Lower lobe of right lung (tissue), 2 donors: ENCODE data around the gene MEIS1. TPM values are rescaled to one million over a fixed set of nuclear protein-coding genes. Genes with fewer than 3 reads are reported as not detected.

Experiments used
- ATAC-seq, 2 donors: fragments of 200-7000 bp; cut with Tn5 transposase; one replicate each; pipeline ENCODE4 v1.9.1; 2020 to 2022; ENCODE audit warnings: mild to moderate bottlenecking in 2 of 2, moderate library complexity in 2 of 2
- DNase-seq: peaks from one replicate; pipeline ENCODE4 v3.0.0-alpha.2; 2020
- H3K27ac ChIP-seq: fragments of 200-600 bp; one replicate; pipeline ENCODE4 v1.8.0; 2022
- H3K27me3 ChIP-seq: fragments of 200-600 bp; one replicate; pipeline ENCODE4 v1.8.0; 2022; ENCODE audit warnings: low read depth
- H3K36me3 ChIP-seq: fragments of 200-600 bp; one replicate; pipeline ENCODE4 v1.8.0; 2022; ENCODE audit warnings: mild to moderate bottlenecking
- H3K4me1 ChIP-seq: fragments of 200-600 bp; one replicate; pipeline ENCODE4 v1.8.0; 2022
- H3K4me3 ChIP-seq: fragments of 200-600 bp; one replicate; pipeline ENCODE4 v1.8.0; 2022; ENCODE audit warnings: mild to moderate bottlenecking
- H3K9me3 ChIP-seq: fragments of 200-600 bp; one replicate; pipeline ENCODE4 v1.8.0; 2022
- intact Hi-C: fragments of 100-400 bp; cut with DNase I; formaldehyde crosslinking; loops from one replicate; pipeline ENCODE4 v1.11.0; 2022
- total RNA-seq: library from RNA; stranded (reverse); fragmentation: NEBNext Ultra II Directional; extraction: Animal tissue kit (Norgen Biotek cat#: 25700); gene quantifications from one replicate; pipeline ENCODE4 v1.2.1, GENCODE V29; 2021
- TF ChIP-seq, protein P1 (sequence below): fragments of 200-600 bp; IDR thresholded peaks from one replicate; pipeline ENCODE4 v1.8.0; 2022; ENCODE audit warnings: antibody characterized with exemption, mild to moderate bottlenecking
- donor health status: DM: no; HTN: yes; CAD: no; lungs with severe emphysema.

Gene MEIS1
- total RNA-seq, 1 donor from 2014 or later, result 54.7 TPM

DNA sequence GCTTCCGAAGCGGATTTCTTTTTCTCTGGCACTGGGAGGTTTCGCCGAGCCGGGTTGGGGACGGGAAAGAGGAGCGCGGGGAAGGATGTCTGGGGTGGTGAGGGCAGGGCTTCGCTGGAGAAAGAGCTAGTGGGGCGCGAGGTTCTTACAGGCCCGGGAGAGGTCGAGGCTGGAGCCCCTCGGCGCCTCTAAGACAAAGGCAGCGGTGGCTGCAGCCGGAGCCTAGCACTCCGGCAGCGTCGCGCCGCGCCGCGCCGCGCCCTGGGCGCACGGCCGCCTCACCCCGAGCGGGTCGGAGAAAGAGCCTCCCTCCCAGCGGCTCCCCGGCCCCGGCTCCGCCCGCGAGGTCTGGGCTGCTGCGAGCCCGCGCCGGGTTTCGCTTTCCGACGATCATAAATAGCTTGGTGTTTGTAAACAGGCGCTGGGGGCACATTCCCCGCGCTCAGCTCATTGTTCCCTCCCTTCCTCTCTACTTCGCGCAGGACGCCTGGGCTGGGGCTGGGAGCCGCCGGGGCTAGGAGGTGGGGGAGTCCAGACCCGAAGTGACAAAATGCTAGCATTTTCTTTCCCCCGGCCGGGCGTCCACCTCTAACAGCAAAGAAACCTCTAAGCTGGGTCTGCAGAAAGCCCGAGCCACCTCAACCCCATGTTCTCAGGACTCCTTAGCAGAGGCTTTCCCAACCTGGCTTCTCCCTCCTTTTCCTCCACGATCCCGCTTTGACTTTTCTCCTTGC lies 813 bp upstream of the MEIS1 start:
- TF ChIP-seq, protein P1, sequence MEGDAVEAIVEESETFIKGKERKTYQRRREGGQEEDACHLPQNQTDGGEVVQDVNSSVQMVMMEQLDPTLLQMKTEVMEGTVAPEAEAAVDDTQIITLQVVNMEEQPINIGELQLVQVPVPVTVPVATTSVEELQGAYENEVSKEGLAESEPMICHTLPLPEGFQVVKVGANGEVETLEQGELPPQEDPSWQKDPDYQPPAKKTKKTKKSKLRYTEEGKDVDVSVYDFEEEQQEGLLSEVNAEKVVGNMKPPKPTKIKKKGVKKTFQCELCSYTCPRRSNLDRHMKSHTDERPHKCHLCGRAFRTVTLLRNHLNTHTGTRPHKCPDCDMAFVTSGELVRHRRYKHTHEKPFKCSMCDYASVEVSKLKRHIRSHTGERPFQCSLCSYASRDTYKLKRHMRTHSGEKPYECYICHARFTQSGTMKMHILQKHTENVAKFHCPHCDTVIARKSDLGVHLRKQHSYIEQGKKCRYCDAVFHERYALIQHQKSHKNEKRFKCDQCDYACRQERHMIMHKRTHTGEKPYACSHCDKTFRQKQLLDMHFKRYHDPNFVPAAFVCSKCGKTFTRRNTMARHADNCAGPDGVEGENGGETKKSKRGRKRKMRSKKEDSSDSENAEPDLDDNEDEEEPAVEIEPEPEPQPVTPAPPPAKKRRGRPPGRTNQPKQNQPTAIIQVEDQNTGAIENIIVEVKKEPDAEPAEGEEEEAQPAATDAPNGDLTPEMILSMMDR, result no peak
- Histone ChIP-seq H3K36me3 (peaks cover 6% of the 10 kb centered on the region), H3K27me3 (peaks cover 49% of the 10 kb centered on the region), H3K27ac (peak overlapping the region; percentile 91), H3K4me1 (peaks cover 17% of the 10 kb centered on the region), H3K4me3 (peak overlapping the region; percentile 71), H3K9me3 (no peaks in the 10 kb centered on the region)
- intact Hi-C loops, result no loop called here
- DNase-seq, result peak; percentile 72
- peak; percentile 77 to 81 for ATAC-seq

DNA sequence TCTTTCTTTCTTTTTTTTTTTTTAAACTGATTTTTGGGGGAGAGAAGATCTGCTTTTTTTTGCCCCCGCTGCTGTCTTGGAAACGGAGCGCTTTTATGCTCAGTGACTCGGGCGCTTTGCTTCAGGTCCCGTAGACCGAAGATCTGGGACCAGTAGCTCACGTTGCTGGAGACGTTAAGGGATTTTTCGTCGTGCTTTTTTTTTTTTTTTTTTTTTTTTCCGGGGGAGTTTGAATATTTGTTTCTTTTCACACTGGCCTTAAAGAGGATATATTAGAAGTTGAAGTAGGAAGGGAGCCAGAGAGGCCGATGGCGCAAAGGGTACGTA lies 587 bp downstream of the MEIS1 start:
- DNase-seq (no peak), ATAC-seq (no peak)
- Histone ChIP-seq H3K27ac (peak overlapping the region; percentile 91), H3K36me3 (peaks cover 6% of the 10 kb centered on the region), H3K9me3 (no peaks in the 10 kb centered on the region), H3K4me3 (peak overlapping the region; percentile 71), H3K27me3 (peaks cover 40% of the 10 kb centered on the region), H3K4me1 (peaks cover 17% of the 10 kb centered on the region)
- TF ChIP-seq, protein P1, result no peak
- intact Hi-C loops, result no loop called here

DNA sequence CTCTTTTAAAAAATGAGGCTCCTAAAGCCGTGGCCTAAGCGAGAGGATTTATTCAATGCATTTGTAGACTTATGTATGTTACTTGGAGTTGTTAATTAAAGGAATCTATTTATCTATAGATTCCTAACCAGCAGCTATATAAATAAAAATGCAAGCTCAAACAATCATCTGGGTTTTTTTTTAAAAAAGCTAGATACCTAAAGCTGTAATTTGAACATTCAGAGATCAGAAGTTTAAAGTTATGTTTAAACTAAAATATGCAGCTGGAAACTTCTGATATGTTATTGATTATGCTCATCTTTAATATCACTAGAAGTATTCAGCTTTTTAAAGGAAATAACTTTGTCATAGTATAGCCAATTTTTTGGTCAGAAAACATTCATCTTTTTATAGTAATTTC lies 1.0 kb downstream of the MEIS1 start:
- no peaks in the 10 kb centered on the region for H3K9me3 ChIP-seq
- peaks cover 17% of the 10 kb centered on the region for H3K4me1 ChIP-seq
- peak overlapping the region; percentile 91 for H3K27ac ChIP-seq
- H3K27me3 ChIP-seq, result peaks cover 41% of the 10 kb centered on the region
- intact Hi-C loops, result no loop called here
- H3K4me3 ChIP-seq, result peak overlapping the region; percentile 71
- peaks cover 6% of the 10 kb centered on the region for H3K36me3 ChIP-seq
- DNase-seq, result no peak
- TF ChIP-seq, protein P1, result no peak
- ATAC-seq, result no peak

DNA sequence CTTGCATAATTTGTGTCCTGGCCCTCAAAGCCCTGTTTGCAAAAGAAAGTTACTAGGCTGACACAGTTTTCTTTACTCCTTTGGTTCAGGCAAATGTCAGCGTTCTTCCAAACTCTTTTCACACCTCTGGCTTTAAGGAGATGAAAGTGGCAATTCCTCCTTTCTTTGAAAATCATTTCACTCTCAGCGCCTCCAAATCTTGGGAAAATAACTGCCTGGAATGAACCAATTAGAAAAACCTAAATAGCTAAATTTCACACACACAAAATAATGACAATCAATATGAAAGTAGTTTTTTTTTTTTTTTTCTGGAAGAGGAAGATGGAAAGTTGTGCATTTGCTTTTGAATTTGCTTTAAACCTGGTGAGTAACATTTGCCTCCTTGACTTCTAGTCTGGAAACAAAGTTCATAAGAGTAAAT lies 1.7 kb downstream of the MEIS1 start:
- TF ChIP-seq, protein P1, result no peak
- Histone ChIP-seq H3K27ac (peak overlapping the region; percentile 91), H3K9me3 (no peaks in the 10 kb centered on the region), H3K27me3 (peaks cover 46% of the 10 kb centered on the region), H3K4me3 (peak overlapping the region; percentile 71), H3K4me1 (peaks cover 20% of the 10 kb centered on the region), H3K36me3 (peaks cover 8% of the 10 kb centered on the region)
- intact Hi-C loops, result no loop called here
- ATAC-seq, result no peak
- no peak for DNase-seq

DNA sequence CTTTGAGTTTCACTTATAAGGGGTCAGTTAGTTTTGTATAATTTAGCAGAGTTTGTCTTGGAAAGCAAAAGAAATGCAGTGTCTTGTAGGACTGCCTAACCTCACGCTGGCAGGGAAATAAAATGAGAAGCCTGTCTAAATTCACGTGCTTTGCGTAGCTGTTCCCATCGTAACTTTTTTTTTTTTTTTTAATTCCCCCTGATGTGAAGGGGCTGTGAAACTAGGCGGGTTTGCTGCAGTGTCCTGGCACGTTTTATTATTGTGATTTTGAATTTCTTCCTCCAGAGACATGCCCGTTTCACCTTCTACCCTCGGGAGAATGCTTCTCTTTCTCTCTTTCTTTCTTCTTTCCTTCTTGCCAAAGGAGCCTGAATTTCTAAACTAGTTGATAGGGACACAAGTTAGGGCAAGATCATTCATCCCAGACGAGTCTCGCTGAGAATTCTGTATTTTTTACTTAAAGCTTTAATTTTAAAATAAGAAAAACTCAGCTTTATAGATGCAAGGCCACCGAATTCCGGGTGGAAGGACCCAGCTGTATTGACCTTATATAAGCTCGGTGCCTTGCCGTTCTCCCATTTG lies 2.3 kb downstream of the MEIS1 start:
- H3K9me3 ChIP-seq, result no peaks in the 10 kb centered on the region
- intact Hi-C loops, result no loop called here
- TF ChIP-seq, protein P1, result no peak
- H3K4me3 ChIP-seq, result peak overlapping the region; percentile 71
- H3K27me3 ChIP-seq, result peaks cover 42% of the 10 kb centered on the region
- ATAC-seq (no peak), DNase-seq (no peak)
- H3K36me3 ChIP-seq, result peaks cover 11% of the 10 kb centered on the region
- H3K4me1 ChIP-seq, result peaks cover 18% of the 10 kb centered on the region
- H3K27ac ChIP-seq, result peak overlapping the region; percentile 91
